HEK293T (cell line): ENCODE results near the gene PAK4.

Experiments used
- ARNT ChIP-seq: fragments of 450-650 bp; IDR thresholded peaks from 2 replicates; pipeline ENCODE4 v1.6.1; 2017; ENCODE audit warnings: mild to moderate bottlenecking
- BHLHE40 ChIP-seq: fragments of 450-650 bp; IDR thresholded peaks from 2 replicates; pipeline ENCODE4 v1.6.1; 2016; ENCODE audit warnings: mild to moderate bottlenecking, moderate library complexity, borderline replicate concordance
- FOXK2 ChIP-seq: fragments of 450-650 bp; IDR thresholded peaks from 2 replicates; pipeline ENCODE4 v1.6.1; 2016; ENCODE audit warnings: mild to moderate bottlenecking
- FOXM1 ChIP-seq: fragments of 450-650 bp; IDR thresholded peaks from 2 replicates; pipeline ENCODE4 v1.6.1; 2017; ENCODE audit warnings: mild to moderate bottlenecking, borderline replicate concordance
- HDGF ChIP-seq: fragments of 450-650 bp; IDR thresholded peaks from 2 replicates; pipeline ENCODE4 v1.6.1; 2017; ENCODE audit warnings: antibody characterized with exemption, borderline replicate concordance
- L3MBTL2 ChIP-seq: fragments of 450-650 bp; conservative IDR thresholded peaks from 2 replicates; pipeline ENCODE4 v1.6.1; 2016; ENCODE audit warnings: mild to moderate bottlenecking
- LEF1 ChIP-seq: fragments of 450-650 bp; IDR thresholded peaks from 2 replicates; pipeline ENCODE4 v1.6.1; 2017; ENCODE audit warnings: mild to moderate bottlenecking, borderline replicate concordance
- PKNOX1 ChIP-seq: fragments of 450-650 bp; IDR thresholded peaks from 2 replicates; pipeline ENCODE4 v1.6.1; 2016
- SP1 ChIP-seq: fragments of 450-650 bp; IDR thresholded peaks from 2 replicates; pipeline ENCODE4 v1.6.1; 2017
- SUZ12 ChIP-seq: fragments of 450-650 bp; IDR thresholded peaks from 2 replicates; pipeline ENCODE4 v1.6.1; 2016; ENCODE audit warnings: mild to moderate bottlenecking
- TARDBP ChIP-seq: fragments of 450-650 bp; IDR thresholded peaks from 2 replicates; pipeline ENCODE4 v1.6.1; 2016

- no peak for TF ChIP-seq L3MBTL2
- TF ChIP-seq PKNOX1, result no peak
- no peak for TF ChIP-seq FOXK2
- no peak for TF ChIP-seq SUZ12
- no peak for TF ChIP-seq FOXM1
- no peak for TF ChIP-seq BHLHE40
- no peak for TF ChIP-seq ARNT
- no peak for TF ChIP-seq TARDBP
- no peak for TF ChIP-seq HDGF
- TF ChIP-seq SP1, result no peak
- no peak for TF ChIP-seq LEF1
Observed at GRCh38 chr19:39177110-39177699, 51.6 kb downstream of the PAK4 start.
